GM12878 (cell line): ENCODE data around the gene PKN3. TPM values are rescaled to one million over a fixed set of nuclear protein-coding genes. Genes with fewer than 3 reads are reported as not detected.

Experiments
- ATAC-seq: fragments of 200-7000 bp; cut with Tn5 transposase; 3 replicates; pipeline ENCODE4 v1.9.1; 2020; ENCODE audit warnings: mild to moderate bottlenecking, moderate library complexity
- BruUV-seq: library from RNA; stranded (reverse); fragments of 400-500 nt; replicated peaks from 2 replicates; lab custom pipeline; 2021; lab: Mats Ljungman, UMichigan
- CTCF ChIA-PET: fragments of 300-600 bp; sonication (Branson Sonifier 250); formaldehyde crosslinking; extraction: SDS; loops from one replicate; lab custom pipeline; 2021; ENCODE audit warnings: inconsistent platforms; lab: Yijun Ruan, JAX
- POLR2A ChIA-PET: fragments of 350-600 bp; formaldehyde crosslinking; extraction: SDS; loops from one replicate; lab custom pipeline; 2021; ENCODE audit warnings: inconsistent platforms; lab: Charles Lee
- RAD21 ChIA-PET: fragments of 300-600 bp; sonication (Branson Sonifier 250); formaldehyde crosslinking; loops from one replicate; lab custom pipeline; 2023; ENCODE audit warnings: antibody characterized with exemption; ENCODE audit not compliant: unreplicated experiment; lab: Charles Lee
- SMC1A ChIA-PET: fragments of 300-600 bp; sonication (Branson Sonifier 250); formaldehyde crosslinking; loops from one replicate; lab custom pipeline; 2023; ENCODE audit not compliant: unreplicated experiment, uncharacterized antibody; lab: Charles Lee
- DNase-seq: peaks from one replicate; pipeline ENCODE4 v3.0.0-alpha.2; 2011; ENCODE audit warnings: low read depth, low spot score
- FAIRE-seq: peaks from 3 replicates; lab custom pipeline; 2011; peaks lifted over from hg19 to GRCh38; lab: Jason Lieb, UNC
- H2AFZ ChIP-seq: 2 replicates; pipeline ENCODE4 v1.6.0; 2011; ENCODE audit warnings: low read depth, low read length, control low read depth; ENCODE audit not compliant: control insufficient read depth
- H3K27ac ChIP-seq: 2 replicates; pipeline ENCODE4 v1.5.1; 2011; ENCODE audit warnings: control low read depth; ENCODE audit not compliant: control insufficient read depth, insufficient read depth
- H3K27me3 ChIP-seq, 2 experiments: replicated peaks in 1 of 2; 2 replicates each; pipeline versions ENCODE4 v1.6.0 to v1.6.1; 2011; ENCODE audit warnings: low read length in 1 of 2; ENCODE audit not compliant: control insufficient read depth in 2 of 2, insufficient read depth in 2 of 2
- H3K36me3 ChIP-seq, 2 experiments: 2 replicates each; pipeline ENCODE4 v1.5.1; 2011; ENCODE audit warnings: low read length in 1 of 2; ENCODE audit not compliant: control insufficient read depth in 2 of 2, insufficient read depth in 2 of 2
- H3K4me1 ChIP-seq: 2 replicates; pipeline ENCODE4 v1.6.1; 2011; ENCODE audit warnings: mild to moderate bottlenecking, low read length, moderate library complexity, mixed read lengths; ENCODE audit not compliant: control insufficient read depth, insufficient read depth
- H3K4me2 ChIP-seq: 2 replicates; pipeline ENCODE4 v1.6.0; 2011; ENCODE audit warnings: control low read depth; ENCODE audit not compliant: control insufficient read depth, insufficient read depth
- H3K4me3 ChIP-seq: fragments of 200-600 bp; sonication (generic); 2 replicates; pipeline ENCODE4 v1.5.1; 2016
- H3K79me2 ChIP-seq: 2 replicates; pipeline ENCODE4 v1.6.0; 2011; ENCODE audit warnings: low read length; ENCODE audit not compliant: control insufficient read depth, insufficient read depth
- H3K9ac ChIP-seq: 2 replicates; pipeline ENCODE4 v1.8.0; 2011; ENCODE audit warnings: low read length, control low read depth, mixed read lengths; ENCODE audit not compliant: control insufficient read depth, insufficient read depth
- H3K9me3 ChIP-seq: replicated peaks from 3 replicates; pipeline ENCODE4 v1.5.1; 2011; ENCODE audit warnings: mild to moderate bottlenecking, low read length; ENCODE audit not compliant: control insufficient read depth, insufficient read depth
- H4K20me1 ChIP-seq: 2 replicates; pipeline ENCODE4 v1.6.0; 2011; ENCODE audit not compliant: control insufficient read depth, insufficient read depth
- DPF2 ChIP-seq: fragments of 450-650 bp; IDR thresholded peaks from 2 replicates; pipeline ENCODE4 v1.6.1; 2017; ENCODE audit warnings: mild to moderate bottlenecking
- FOXK2 ChIP-seq: fragments of 450-650 bp; IDR thresholded peaks from 2 replicates; pipeline ENCODE4 v1.6.1; 2017; ENCODE audit warnings: mild to moderate bottlenecking, moderate library complexity
- FOXM1 ChIP-seq: IDR thresholded peaks from 2 replicates; pipeline ENCODE4 v1.6.1; 2012; ENCODE audit warnings: low read depth, mild to moderate bottlenecking, inconsistent platforms, low read length, moderate library complexity
- JUNB ChIP-seq: IDR thresholded peaks from 2 replicates; pipeline ENCODE4 v1.6.1; 2016; ENCODE audit warnings: antibody characterized with exemption, mild to moderate bottlenecking
- SMARCA5 ChIP-seq: fragments of 450-650 bp; IDR thresholded peaks from 2 replicates; pipeline ENCODE4 v1.6.1; 2017; ENCODE audit warnings: mild to moderate bottlenecking
- SUZ12 ChIP-seq: fragments of 200-600 bp; sonication (generic); IDR thresholded peaks from one replicate; pipeline ENCODE4 v1.6.1; 2018; ENCODE audit warnings: antibody characterized with exemption, mild to moderate bottlenecking; ENCODE audit not compliant: unreplicated experiment
- TARDBP ChIP-seq: IDR thresholded peaks from 2 replicates; pipeline ENCODE4 v1.6.1; 2016; ENCODE audit warnings: borderline replicate concordance
- ZNF622 ChIP-seq: fragments of 450-650 bp; IDR thresholded peaks from 2 replicates; pipeline ENCODE4 v1.6.1; 2017; ENCODE audit warnings: mild to moderate bottlenecking, inconsistent platforms
- WGBS: methylation state at CpG from one replicate; pipeline ENCODE4 v1.1.6; 2016; ENCODE audit warnings: low lambda C conversion rate; ENCODE audit not compliant: insufficient replicate concordance, insufficient coverage; ENCODE audit errors: missing lambda C conversion rate; 5-methylcytosine and 5-hydroxymethylcytosine counted together
- in situ Hi-C: fragments of 300-500 bp; cut with MboI; formaldehyde crosslinking; loops from 9 replicates; pipeline ENCODE4 v1.14.3; 2018; ENCODE audit warnings: mixed read lengths
- intact Hi-C: fragments of 100-400 bp; cut with micrococcal nuclease; formaldehyde crosslinking; loops from one replicate; pipeline ENCODE4 v1.14.2; 2022; ENCODE audit not compliant: unreplicated experiment
- polyA plus RNA-seq, 11 experiments: library from polyadenylated mRNA; depleted of rRNA in 4 of 11; unstranded in 6 of 11; stranded (reverse) in 5 of 11; fragments of >200 nt; fragmentation: Nextera tagmentation in 4 of 11; fragmentation: Illumina TruSeq in 1 of 11; extraction: Ambion mirVana in 4 of 11; extraction: Trizol in 1 of 11; gene quantifications; 1 replicate in 1 of 11; 2 replicates in 10 of 11; pipeline versions ENCODE4 v1.2.1 to v1.2.3, GENCODE V29; 2011 to 2016; ENCODE audit warnings: inconsistent platforms in 2 of 11, missing spikeins in 2 of 11, low read depth in 1 of 11
- total RNA-seq, 4 experiments: library from RNA; depleted of rRNA in 3 of 4; stranded (reverse); fragments of >200 nt in 3 of 4; fragmentation: Illumina TruSeq in 1 of 4; extraction: Trizol in 1 of 4; gene quantifications; 2 replicates each; pipeline versions ENCODE4 v1.2.1 to v1.2.3, GENCODE V29; 2013 to 2021
- TF ChIP-seq, protein P1 (sequence below): IDR thresholded peaks from 2 replicates; pipeline ENCODE4 v1.6.1; 2012; ENCODE audit warnings: mild to moderate bottlenecking, low read depth, low read length
- TF ChIP-seq, protein P2 (sequence below): fragments of 450-650 bp; IDR thresholded peaks from 2 replicates; pipeline ENCODE4 v1.6.1; 2016; ENCODE audit warnings: mild to moderate bottlenecking

PKN3 gene
- total and polyA plus RNA-seq, 10 of the 15 experiments (the other 5 are each of a cell fraction or from before 2014, with no cell fraction given), result 0.35 to 11.0 (median 3.3) TPM

DNA sequence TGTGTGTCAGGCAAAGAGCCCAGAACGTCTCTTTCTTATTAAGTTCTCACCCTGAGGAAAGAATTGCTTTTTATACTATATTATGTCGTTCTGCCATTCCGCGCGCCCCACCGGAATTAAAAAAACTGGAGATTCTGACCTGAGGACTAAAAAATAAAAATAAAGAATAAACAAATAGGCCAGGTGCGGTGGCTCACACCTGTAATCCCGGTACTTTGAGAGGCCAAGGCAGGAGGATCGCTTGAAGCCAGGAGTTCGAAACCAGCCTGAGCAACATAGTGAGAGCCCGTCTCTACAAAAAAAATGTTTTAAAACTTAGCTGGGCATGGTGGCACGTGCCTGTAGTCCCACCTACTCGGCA lies 45.0 kb upstream of the PKN3 start:
- ChIA-PET SMC1A (interaction anchor here (0.8 to 1.6 kb wide), 4 partner anchors 14 to 40 kb away, joined by 3 read pairs; no protein-coding TSS in a partner anchor), POLR2A (interaction anchor here (0.6 to 1.4 kb wide), 8 partner anchors 11 to 107 kb away, joined by 3 to 8 read pairs (median 4); partner anchors contain the start of gene SET), CTCF (interaction anchor here (1.2 kb wide), 1 partner anchor 13 kb away, joined by 3 read pairs; no protein-coding TSS in a partner anchor), RAD21 (interaction anchor here (1.1 to 1.3 kb wide), 2 partner anchors 14 to 30 kb away, joined by 3 to 5 read pairs; no protein-coding TSS in a partner anchor)
- no peaks in the 10 kb centered on the region for H3K27me3 ChIP-seq
- DNase-seq, result no peak
- H3K27ac ChIP-seq, result peak overlapping the region; percentile 99; the same call in 1 of the 2 replicates
- H2AFZ ChIP-seq, result peak overlapping the region; percentile 97
- in situ Hi-C loops (no loop called here), intact Hi-C loops (loop anchor here (10.0 kb wide), 1 partner anchor 117 kb away; the partner anchor contains the start of gene ZER1)
- BruUV-seq, result no TSS peak
- peak overlapping the region; percentile 94 for H3K9ac ChIP-seq
- ATAC-seq, result no peak
- no peak overlapping the region; the same call in 1 of the 2 replicates for H3K4me3 ChIP-seq
- no peaks in the 10 kb centered on the region for H4K20me1 ChIP-seq
- H3K79me2 ChIP-seq, result no peaks in the 10 kb centered on the region; the same call in 1 of the 2 replicates
- TF ChIP-seq TARDBP (no peak), SUZ12 (no peak), JUNB (no peak), DPF2 (peak; percentile 5; the same call in 1 of the 2 replicates), FOXK2 (no peak), FOXM1 (0 out of 2 replicates have a peak, but pooled peaks have one; percentile 32), ZNF622 (no peak), SMARCA5 (no peak)
- TF ChIP-seq, protein P1, sequence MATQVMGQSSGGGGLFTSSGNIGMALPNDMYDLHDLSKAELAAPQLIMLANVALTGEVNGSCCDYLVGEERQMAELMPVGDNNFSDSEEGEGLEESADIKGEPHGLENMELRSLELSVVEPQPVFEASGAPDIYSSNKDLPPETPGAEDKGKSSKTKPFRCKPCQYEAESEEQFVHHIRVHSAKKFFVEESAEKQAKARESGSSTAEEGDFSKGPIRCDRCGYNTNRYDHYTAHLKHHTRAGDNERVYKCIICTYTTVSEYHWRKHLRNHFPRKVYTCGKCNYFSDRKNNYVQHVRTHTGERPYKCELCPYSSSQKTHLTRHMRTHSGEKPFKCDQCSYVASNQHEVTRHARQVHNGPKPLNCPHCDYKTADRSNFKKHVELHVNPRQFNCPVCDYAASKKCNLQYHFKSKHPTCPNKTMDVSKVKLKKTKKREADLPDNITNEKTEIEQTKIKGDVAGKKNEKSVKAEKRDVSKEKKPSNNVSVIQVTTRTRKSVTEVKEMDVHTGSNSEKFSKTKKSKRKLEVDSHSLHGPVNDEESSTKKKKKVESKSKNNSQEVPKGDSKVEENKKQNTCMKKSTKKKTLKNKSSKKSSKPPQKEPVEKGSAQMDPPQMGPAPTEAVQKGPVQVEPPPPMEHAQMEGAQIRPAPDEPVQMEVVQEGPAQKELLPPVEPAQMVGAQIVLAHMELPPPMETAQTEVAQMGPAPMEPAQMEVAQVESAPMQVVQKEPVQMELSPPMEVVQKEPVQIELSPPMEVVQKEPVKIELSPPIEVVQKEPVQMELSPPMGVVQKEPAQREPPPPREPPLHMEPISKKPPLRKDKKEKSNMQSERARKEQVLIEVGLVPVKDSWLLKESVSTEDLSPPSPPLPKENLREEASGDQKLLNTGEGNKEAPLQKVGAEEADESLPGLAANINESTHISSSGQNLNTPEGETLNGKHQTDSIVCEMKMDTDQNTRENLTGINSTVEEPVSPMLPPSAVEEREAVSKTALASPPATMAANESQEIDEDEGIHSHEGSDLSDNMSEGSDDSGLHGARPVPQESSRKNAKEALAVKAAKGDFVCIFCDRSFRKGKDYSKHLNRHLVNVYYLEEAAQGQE, result no peak
- TF ChIP-seq, protein P2, sequence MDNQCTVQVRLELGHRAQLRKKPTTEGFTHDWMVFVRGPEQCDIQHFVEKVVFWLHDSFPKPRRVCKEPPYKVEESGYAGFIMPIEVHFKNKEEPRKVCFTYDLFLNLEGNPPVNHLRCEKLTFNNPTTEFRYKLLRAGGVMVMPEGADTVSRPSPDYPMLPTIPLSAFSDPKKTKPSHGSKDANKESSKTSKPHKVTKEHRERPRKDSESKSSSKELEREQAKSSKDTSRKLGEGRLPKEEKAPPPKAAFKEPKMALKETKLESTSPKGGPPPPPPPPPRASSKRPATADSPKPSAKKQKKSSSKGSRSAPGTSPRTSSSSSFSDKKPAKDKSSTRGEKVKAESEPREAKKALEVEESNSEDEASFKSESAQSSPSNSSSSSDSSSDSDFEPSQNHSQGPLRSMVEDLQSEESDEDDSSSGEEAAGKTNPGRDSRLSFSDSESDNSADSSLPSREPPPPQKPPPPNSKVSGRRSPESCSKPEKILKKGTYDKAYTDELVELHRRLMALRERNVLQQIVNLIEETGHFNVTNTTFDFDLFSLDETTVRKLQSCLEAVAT, result no peak
- H3K4me1 ChIP-seq, result peaks cover 3% of the 10 kb centered on the region; the same call in 1 of the 2 replicates
- H3K4me2 ChIP-seq, result peak overlapping the region; percentile 66; the same call in 1 of the 2 replicates
- H3K36me3 ChIP-seq, result no peaks in the 10 kb centered on the region
- FAIRE-seq, result no peak
- H3K9me3 ChIP-seq, result no peaks in the 10 kb centered on the region
- 89% methylated on average over 13 of the region's 13 CpGs for WGBS
